ENCODE data around the gene SLC35F6. TPM values are rescaled to one million over a fixed set of nuclear protein-coding genes. Genes with fewer than 3 reads are reported as not detected.

SLC35F6 gene
- total RNA-seq, 4 donors from 2014 or later, result 20.2 to 47.3 (median 38.2) TPM

GRCh38 chr2:26718949-26719686 is 45.0 kb upstream of the SLC35F6 start:
- H3K27ac ChIP-seq, result peak overlapping the region in 3 of 4 donors; percentile 86
- no peak overlapping the region for H3K4me3 ChIP-seq
- ATAC-seq, result no peak
- H3K9me3 ChIP-seq, result no peaks in the 10 kb centered on the region
- peaks cover 5 to 91% (median 39%) of the 10 kb centered on the region in 3 donors for H3K4me1 ChIP-seq
- H3K36me3 ChIP-seq, result no peaks in the 10 kb centered on the region
- no peaks in the 10 kb centered on the region for H3K27me3 ChIP-seq
- TF ChIP-seq EP300 (IDR thresholded peaks at IDR 0.05) (no peak), CTCF (IDR thresholded peaks at IDR 0.05) (peak in 1 of 4 experiments; percentile 6), POLR2AphosphoS5 (IDR thresholded peaks at IDR 0.05) (peak; percentile 45)
- WGBS, 2 donors (ENCODE audit: low coverage in 1 of 2), result 42 to 45% methylated on average over 6 of the region's 6 CpGs

GRCh38 chr2:26720322-26721114 is 43.6 kb upstream of the SLC35F6 start:
- Histone ChIP-seq H3K4me1 (peaks cover 5 to 91% (median 44%) of the 10 kb centered on the region in 3 donors), H3K36me3 (no peaks in the 10 kb centered on the region), H3K27me3 (no peaks in the 10 kb centered on the region), H3K4me3 (no peak overlapping the region), H3K27ac (peak overlapping the region; percentile 71 to 86 (median 86)), H3K9me3 (no peaks in the 10 kb centered on the region)
- WGBS, 2 donors (ENCODE audit: low coverage in 1 of 2), result 13% methylated on average over 5 of the region's 7 CpGs; no CpG with 5 or more reads in 1 of the 2 donors
- TF ChIP-seq POLR2AphosphoS5 (IDR thresholded peaks at IDR 0.05) (peak; percentile 91), EP300 (IDR thresholded peaks at IDR 0.05) (peak; percentile 68), CTCF (IDR thresholded peaks at IDR 0.05) (no peak)
- ATAC-seq, result peak; percentile 87

GRCh38 chr2:26721115-26722032 is 42.7 kb upstream of the SLC35F6 start:
- Histone ChIP-seq H3K4me3 (no peak overlapping the region), H3K27ac (peak overlapping the region; percentile 71 to 86 (median 86)), H3K9me3 (no peaks in the 10 kb centered on the region), H3K27me3 (no peaks in the 10 kb centered on the region), H3K36me3 (no peaks in the 10 kb centered on the region), H3K4me1 (peaks cover 5 to 85% (median 44%) of the 10 kb centered on the region in 3 donors)
- WGBS, 2 donors (ENCODE audit: low coverage in 1 of 2), result 65 to 66% methylated on average over 3 to 8 of the region's 12 CpGs
- TF ChIP-seq POLR2A (IDR thresholded peaks at IDR 0.05) (no peak), CTCF (IDR thresholded peaks at IDR 0.05) (no peak), POLR2AphosphoS5 (IDR thresholded peaks at IDR 0.05) (no peak), EP300 (IDR thresholded peaks at IDR 0.05) (no peak)
- ATAC-seq, result no peak

GRCh38 chr2:26722328-26722727 is 41.8 kb upstream of the SLC35F6 start:
- 58% methylated on average over 1 of the region's 1 CpG; no CpG with 5 or more reads in 1 of the 2 donors for WGBS, 2 donors (ENCODE audit: low coverage in 1 of 2)
- peak overlapping the region in 2 of 4 donors; percentile 86 for H3K27ac ChIP-seq
- peaks cover 5 to 83% (median 44%) of the 10 kb centered on the region in 3 donors for H3K4me1 ChIP-seq

More at GRCh38 chr2:26722328-26722727, 41.8 kb upstream of the SLC35F6 start:
- no peaks in the 10 kb centered on the region for H3K27me3 ChIP-seq
- no peaks in the 10 kb centered on the region for H3K36me3 ChIP-seq
- TF ChIP-seq POLR2AphosphoS5 (IDR thresholded peaks at IDR 0.05) (no peak), CTCF (IDR thresholded peaks at IDR 0.05) (no peak), EP300 (IDR thresholded peaks at IDR 0.05) (no peak), POLR2A (IDR thresholded peaks at IDR 0.05) (no peak)
- ATAC-seq, result no peak
- no peaks in the 10 kb centered on the region for H3K9me3 ChIP-seq
- H3K4me3 ChIP-seq, result no peak overlapping the region
